Fibroblast of the aortic adventitia (primary cell): ENCODE results near the gene NUAK1. TPM values are rescaled to one million over a fixed set of nuclear protein-coding genes. Genes with fewer than 3 reads are reported as not detected.
A peak's percentile ranks its signal among the peaks of the same experiment; 100 is the strongest.

Experiments
- DNase-seq: peaks from one replicate; pipeline ENCODE4 v3.0.0-alpha.2; 2010; ENCODE audit warnings: low read depth
- H3K4me3 ChIP-seq: 2 replicates; pipeline ENCODE4 v1.5.1; 2011; ENCODE audit warnings: low read depth, mild to moderate bottlenecking, control low read depth, low read length, moderate library complexity
- total RNA-seq: library from RNA; depleted of rRNA; stranded (reverse); fragments of >200 nt; gene quantifications from 2 replicates; pipeline ENCODE4 v1.2.3, GENCODE V29; 2012; ENCODE audit warnings: low replicate concordance
- TF ChIP-seq, protein P1 (sequence below): IDR thresholded peaks from 2 replicates; pipeline ENCODE4 v1.5.1; 2011; ENCODE audit warnings: mild to moderate bottlenecking, low read length, control low read depth, inconsistent platforms; ENCODE audit not compliant: insufficient read depth

The NUAK1 gene
- total RNA-seq, 1 donor = 3.0 TPM

GRCh38 chr12:106113824-106114446 lies 24.8 kb downstream of the NUAK1 start:
- TF ChIP-seq, protein P1, sequence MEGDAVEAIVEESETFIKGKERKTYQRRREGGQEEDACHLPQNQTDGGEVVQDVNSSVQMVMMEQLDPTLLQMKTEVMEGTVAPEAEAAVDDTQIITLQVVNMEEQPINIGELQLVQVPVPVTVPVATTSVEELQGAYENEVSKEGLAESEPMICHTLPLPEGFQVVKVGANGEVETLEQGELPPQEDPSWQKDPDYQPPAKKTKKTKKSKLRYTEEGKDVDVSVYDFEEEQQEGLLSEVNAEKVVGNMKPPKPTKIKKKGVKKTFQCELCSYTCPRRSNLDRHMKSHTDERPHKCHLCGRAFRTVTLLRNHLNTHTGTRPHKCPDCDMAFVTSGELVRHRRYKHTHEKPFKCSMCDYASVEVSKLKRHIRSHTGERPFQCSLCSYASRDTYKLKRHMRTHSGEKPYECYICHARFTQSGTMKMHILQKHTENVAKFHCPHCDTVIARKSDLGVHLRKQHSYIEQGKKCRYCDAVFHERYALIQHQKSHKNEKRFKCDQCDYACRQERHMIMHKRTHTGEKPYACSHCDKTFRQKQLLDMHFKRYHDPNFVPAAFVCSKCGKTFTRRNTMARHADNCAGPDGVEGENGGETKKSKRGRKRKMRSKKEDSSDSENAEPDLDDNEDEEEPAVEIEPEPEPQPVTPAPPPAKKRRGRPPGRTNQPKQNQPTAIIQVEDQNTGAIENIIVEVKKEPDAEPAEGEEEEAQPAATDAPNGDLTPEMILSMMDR = no peak
- no peak overlapping the region for H3K4me3 ChIP-seq
- DNase-seq = peak; percentile 72

DNA sequence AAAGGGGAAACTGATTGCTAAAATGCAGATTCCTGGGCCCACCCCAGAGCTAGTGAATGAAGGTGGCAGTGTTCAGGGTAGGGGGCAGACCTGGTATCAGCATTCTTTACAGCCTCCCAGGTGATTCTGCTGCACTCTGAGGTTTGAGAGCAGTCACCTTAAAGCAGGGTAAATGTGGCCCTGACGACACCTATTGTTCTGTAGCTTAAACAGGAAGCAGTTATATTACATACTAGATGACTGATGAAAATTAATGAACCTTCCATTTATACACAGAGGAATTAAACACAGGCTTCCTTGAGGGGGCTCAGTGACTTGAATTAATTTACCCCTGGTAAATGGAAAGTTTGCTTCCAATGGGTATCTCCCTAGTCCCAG lies 25.3 kb downstream of the NUAK1 start:
- H3K4me3 ChIP-seq = no peak overlapping the region
- no peak for DNase-seq
- TF ChIP-seq, protein P1 = no peak

DNA sequence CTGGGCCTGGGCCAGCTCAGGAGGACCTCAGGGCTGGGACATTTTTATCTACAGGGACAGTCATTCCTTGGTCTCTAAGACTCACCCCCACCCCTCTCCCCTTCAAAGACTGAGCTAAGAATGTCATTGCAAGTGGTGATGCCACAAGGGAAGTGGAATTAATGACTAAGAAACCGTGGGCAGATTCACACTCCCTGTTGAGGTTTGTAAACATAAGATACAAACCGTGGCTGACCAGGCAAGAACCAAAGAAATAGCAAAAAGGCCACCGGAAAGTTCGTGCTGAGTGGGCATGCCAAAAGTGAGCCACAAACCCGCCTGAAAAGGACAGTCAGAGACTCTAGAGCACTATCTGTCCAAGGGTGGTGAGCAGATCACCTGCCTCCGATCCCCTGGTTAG lies 25.7 kb downstream of the NUAK1 start:
- TF ChIP-seq, protein P1 = no peak
- no peak overlapping the region for H3K4me3 ChIP-seq
- peak; percentile 30 for DNase-seq

DNA sequence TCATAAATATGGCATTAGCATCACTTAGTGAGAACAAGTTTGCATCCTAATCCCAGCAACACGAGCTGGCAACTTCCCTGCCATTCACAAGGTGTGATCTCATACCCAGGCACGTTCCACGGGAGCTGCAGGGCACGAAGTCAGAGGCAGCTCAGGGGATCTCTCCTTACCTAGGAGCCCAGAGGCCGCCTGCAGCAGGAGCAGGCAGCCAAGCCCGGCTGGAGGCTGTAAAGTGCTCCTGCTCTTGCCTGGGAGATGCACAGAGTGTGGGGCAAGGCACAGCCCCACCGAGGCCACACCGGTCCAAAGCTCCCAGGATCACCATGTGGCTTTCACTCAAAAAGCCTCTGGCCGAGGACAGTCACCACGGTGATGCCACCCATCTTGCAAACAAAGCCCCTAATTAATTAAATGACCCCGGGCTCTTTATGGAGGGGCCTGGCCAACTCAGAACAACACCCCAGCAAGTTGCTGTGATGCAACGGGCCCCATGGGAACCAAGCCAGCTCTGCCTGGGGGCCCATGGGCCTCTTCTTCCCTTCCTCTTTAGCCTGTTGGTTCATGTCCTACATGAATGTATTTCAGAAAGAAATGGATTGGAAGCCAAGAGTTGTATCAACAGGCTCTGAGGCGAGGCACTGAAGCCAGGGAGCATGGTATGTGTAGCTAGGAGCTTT lies 26.5 kb downstream of the NUAK1 start:
- H3K4me3 ChIP-seq = no peak overlapping the region
- DNase-seq = no peak
- TF ChIP-seq, protein P1 = no peak

GRCh38 chr12:106110626-106111300 lies 28.0 kb downstream of the NUAK1 start:
- H3K4me3 ChIP-seq = no peak overlapping the region
- no peak for DNase-seq
- TF ChIP-seq, protein P1 = no peak

- no peak overlapping the region for H3K4me3 ChIP-seq
- DNase-seq = peak; percentile 41
- TF ChIP-seq, protein P1 = no peak
Measured at GRCh38 chr12:106109168-106109910, 29.4 kb downstream of the NUAK1 start.
